GM12892 (cell line): ENCODE measurements around the gene CDH13.

Source experiments
- DNase-seq: peaks from one replicate; pipeline ENCODE4 v3.0.0; 2011; ENCODE audit not compliant: insufficient read length
- FAIRE-seq: peaks from 2 replicates; lab custom pipeline; 2011; peaks lifted over from hg19 to GRCh38; lab: Jason Lieb, UNC
- POLR2A ChIP-seq: IDR thresholded peaks from 2 replicates; pipeline ENCODE4 v1.6.1; 2011; ENCODE audit warnings: low read depth, low read length, control low read depth
- POLR2AphosphoS5 ChIP-seq: IDR thresholded peaks from 2 replicates; pipeline ENCODE4 v1.6.1; 2011; ENCODE audit warnings: low read depth, low read length, control low read depth
- TAF1 ChIP-seq: IDR thresholded peaks from 2 replicates; pipeline ENCODE4 v1.6.1; 2011; ENCODE audit warnings: low read depth, mild to moderate bottlenecking, control low read depth, low read length, borderline replicate concordance

CDH13 gene

GRCh38 chr16:82874672-82875071 is 247.9 kb downstream of the CDH13 start:
- DNase-seq = no peak
- TF ChIP-seq POLR2AphosphoS5 (no peak), POLR2A (no peak), TAF1 (no peak)
- no peak for FAIRE-seq

- FAIRE-seq (no peak), DNase-seq (no peak)
- TF ChIP-seq POLR2A = no peak
- no peak for TF ChIP-seq TAF1
- TF ChIP-seq POLR2AphosphoS5 = no peak
Measured at GRCh38 chr16:82876951-82877350, 250.2 kb downstream of the CDH13 start.

- TF ChIP-seq POLR2AphosphoS5 = no peak
- TF ChIP-seq POLR2A = no peak
- TF ChIP-seq TAF1 = no peak
- DNase-seq (no peak), FAIRE-seq (no peak)
Measured at GRCh38 chr16:82878466-82878865, 251.7 kb downstream of the CDH13 start.

- DNase-seq = no peak
- no peak for FAIRE-seq
- TF ChIP-seq TAF1 (no peak), POLR2A (no peak), POLR2AphosphoS5 (no peak)
Measured at GRCh38 chr16:82880346-82880745, 253.6 kb downstream of the CDH13 start.

- FAIRE-seq (no peak), DNase-seq (no peak)
- TF ChIP-seq TAF1 (no peak), POLR2A (no peak), POLR2AphosphoS5 (no peak)
Measured at GRCh38 chr16:82881516-82881915, 254.7 kb downstream of the CDH13 start.

- no peak for TF ChIP-seq TAF1
- TF ChIP-seq POLR2AphosphoS5 = no peak
- no peak for TF ChIP-seq POLR2A
- no peak for FAIRE-seq
- no peak for DNase-seq
Measured at GRCh38 chr16:82882226-82882625, 255.5 kb downstream of the CDH13 start.

- DNase-seq (no peak), FAIRE-seq (peak; percentile 48)
- no peak for TF ChIP-seq TAF1
- no peak for TF ChIP-seq POLR2AphosphoS5
- no peak for TF ChIP-seq POLR2A
Measured at GRCh38 chr16:82882982-82883835, 256.4 kb downstream of the CDH13 start.

- TF ChIP-seq POLR2A = no peak
- no peak for TF ChIP-seq TAF1
- FAIRE-seq = no peak
- DNase-seq = no peak
Measured at GRCh38 chr16:82884320-82884898, 257.6 kb downstream of the CDH13 start.

- no peak for DNase-seq
- FAIRE-seq = no peak
Measured at GRCh38 chr16:82886146-82886545, 259.4 kb downstream of the CDH13 start.

GRCh38 chr16:82888591-82889001 is 261.8 kb downstream of the CDH13 start:
- no peak for FAIRE-seq
- TF ChIP-seq POLR2A (no peak), POLR2AphosphoS5 (no peak), TAF1 (no peak)

More at GRCh38 chr16:82886146-82886545, 259.4 kb downstream of the CDH13 start:
- TF ChIP-seq POLR2A (no peak), TAF1 (no peak), POLR2AphosphoS5 (no peak)

GRCh38 chr16:82891424-82891823 is 264.7 kb downstream of the CDH13 start:
- FAIRE-seq (no peak), DNase-seq (no peak)
- TF ChIP-seq POLR2AphosphoS5 (no peak), TAF1 (no peak), POLR2A (no peak)

More at GRCh38 chr16:82888591-82889001, 261.8 kb downstream of the CDH13 start:
- no peak for DNase-seq
